Subcutaneous adipose tissue (tissue), 4 donors: ENCODE measurements around the gene RNGTT. TPM values are rescaled to one million over a fixed set of nuclear protein-coding genes. Genes with fewer than 3 reads are reported as not detected.

Experiments used
- CTCF ChIP-seq: fragments of 450-650 bp; IDR thresholded peaks from one replicate; pipeline ENCODE4 v1.5.1; 2016; ENCODE audit warnings: low read depth, mild to moderate bottlenecking, control low read depth, antibody characterized with exemption, moderate library complexity
- total RNA-seq, 4 donors: library from RNA; depleted of rRNA; stranded (reverse); fragments of >200 nt; gene quantifications; one replicate each; pipeline ENCODE4 v1.1.0, GENCODE V29; 2016

The RNGTT gene
- total RNA-seq, 4 donors from 2014 or later: 10.2 to 22.3 (median 13.4) TPM

DNA sequence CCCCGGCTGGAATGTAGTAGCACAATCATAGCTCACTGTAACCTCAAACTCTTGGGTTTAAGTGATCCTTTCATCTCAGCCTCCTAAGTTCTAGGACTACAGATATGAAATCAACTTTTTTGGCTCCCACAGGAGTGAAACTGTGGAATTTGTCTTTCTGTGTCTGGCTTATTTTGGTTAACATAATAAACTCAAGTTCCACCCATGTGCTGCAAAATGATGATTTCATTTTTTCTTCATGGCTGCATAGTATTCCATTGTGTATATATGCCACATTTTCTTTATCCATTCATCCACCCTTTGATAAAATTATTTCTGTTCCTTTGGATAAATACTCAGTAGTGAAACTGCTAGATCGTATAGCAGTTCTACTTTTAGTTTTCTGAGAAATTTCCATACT, 29.9 kb downstream of the RNGTT start:
- TF ChIP-seq CTCF: no peak

- TF ChIP-seq CTCF: no peak
Measured at GRCh38 chr6:88922775-88923548, 40.5 kb downstream of the RNGTT start.

GRCh38 chr6:88921734-88922133, 41.7 kb downstream of the RNGTT start:
- no peak for TF ChIP-seq CTCF

- no peak for TF ChIP-seq CTCF
Measured at GRCh38 chr6:88920774-88921733, 42.4 kb downstream of the RNGTT start.

DNA sequence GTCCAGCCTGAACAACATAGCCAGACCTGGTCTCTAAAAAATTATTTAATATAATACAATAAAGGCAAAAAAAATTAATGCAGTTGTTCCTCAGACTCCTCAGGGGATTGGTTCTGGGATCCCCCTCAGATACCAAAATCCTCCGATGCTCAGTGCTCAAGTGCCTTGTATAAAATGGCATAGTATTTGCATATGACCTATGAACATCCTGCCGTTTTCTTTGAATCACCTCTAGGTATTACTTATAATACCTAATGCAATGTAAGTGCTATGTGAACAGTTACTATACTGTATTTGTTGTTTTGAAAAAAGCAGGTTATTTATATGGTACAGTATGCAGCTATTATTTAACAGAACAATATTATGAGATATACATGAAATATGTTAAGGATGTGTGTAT, 43.3 kb downstream of the RNGTT start:
- TF ChIP-seq CTCF: no peak

DNA sequence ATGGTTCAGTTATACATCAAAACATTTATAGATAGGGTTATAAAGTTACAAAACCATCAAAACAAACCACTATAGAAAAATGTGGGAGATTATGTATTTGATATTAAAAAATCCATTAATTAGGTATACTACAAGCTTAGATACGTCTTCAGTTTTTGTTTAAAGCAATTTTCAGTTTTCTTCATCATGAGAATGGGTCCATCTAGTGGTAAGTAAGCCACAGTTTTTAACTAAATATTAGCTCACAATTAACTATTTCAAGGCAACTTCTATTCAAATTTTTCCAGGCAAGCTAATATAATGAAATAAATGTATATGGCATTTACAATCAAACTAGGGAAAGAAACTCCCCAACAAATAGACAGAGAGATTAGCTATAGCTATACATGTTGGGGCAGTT, 44.4 kb downstream of the RNGTT start:
- TF ChIP-seq CTCF: no peak

DNA sequence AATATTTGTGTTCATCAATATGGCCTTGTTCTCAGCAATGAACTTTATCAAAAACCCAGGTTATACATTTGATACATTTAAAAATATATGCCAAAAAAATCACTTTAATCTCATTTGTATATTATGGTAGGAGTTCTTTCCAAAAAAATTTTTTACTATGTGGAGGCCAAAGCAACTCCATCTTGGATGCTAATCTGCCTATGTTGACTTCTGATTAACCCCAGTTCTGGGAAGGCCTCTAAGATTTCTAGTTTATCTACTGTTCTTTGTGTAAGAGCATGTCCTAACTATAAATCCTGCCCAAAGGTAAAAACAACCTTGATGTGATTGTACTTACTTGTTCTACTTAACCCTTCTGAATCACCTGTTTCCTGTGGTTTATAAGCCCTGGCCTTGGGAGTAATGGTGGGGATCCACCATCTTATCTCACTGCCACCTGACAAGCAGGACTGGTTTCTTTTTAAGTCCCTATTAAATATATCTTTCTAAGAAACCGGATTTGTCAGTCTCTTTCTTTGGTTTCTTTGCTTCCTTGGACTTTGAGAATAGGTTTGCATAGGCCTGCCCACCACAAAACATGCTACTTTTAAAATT, 46.7 kb downstream of the RNGTT start:
- no peak for TF ChIP-seq CTCF
